ENCODE results near the gene PCIF1.

The PCIF1 gene

GRCh38 chr20:45911486-45912343, 22.8 kb upstream of the PCIF1 start, which contains the start of gene PLTP:
Gene PLTP (minus strand): TSS chr20:45912155. CDS start chr20:45911452, 703 bp downstream.
- Mint-ChIP-seq H3K4me3 (peak within 1 kb of the TSS; percentile 83), H3K27ac (peak within 1 kb of the TSS; percentile 81), H3K4me1 (peaks cover 22% of the 10 kb centered on the region), H3K9me3 (no peaks in the 10 kb centered on the region), H3K27me3 (peaks cover 7% of the 10 kb centered on the region), H3K36me3 (ENCODE audit: low read depth) (no peaks in the 10 kb centered on the region)
- peak; percentile 54 for DNase-seq
- no peak for ATAC-seq

- peaks cover 22% of the 10 kb centered on the region for H3K4me1 Mint-ChIP-seq
Measured at GRCh38 chr20:45912344-45912682, 22.2 kb upstream of the PCIF1 start.

GRCh38 chr20:45913116-45913515, 21.4 kb upstream of the PCIF1 start:
- peaks cover 22% of the 10 kb centered on the region for H3K4me1 Mint-ChIP-seq
- DNase-seq: no peak
- no peak for ATAC-seq
- H3K4me3 Mint-ChIP-seq: no peak overlapping the region
- H3K36me3 Mint-ChIP-seq (ENCODE audit: low read depth): no peaks in the 10 kb centered on the region
- H3K27me3 Mint-ChIP-seq: peaks cover 9% of the 10 kb centered on the region
- H3K9me3 Mint-ChIP-seq: no peaks in the 10 kb centered on the region
- no peak overlapping the region for H3K27ac Mint-ChIP-seq

More at GRCh38 chr20:45912344-45912682, 22.2 kb upstream of the PCIF1 start:
- Mint-ChIP-seq H3K27me3 (peaks cover 7% of the 10 kb centered on the region), H3K9me3 (no peaks in the 10 kb centered on the region), H3K36me3 (ENCODE audit: low read depth) (no peaks in the 10 kb centered on the region), H3K4me3 (peak overlapping the region; percentile 83), H3K27ac (peak overlapping the region; percentile 42)
- ATAC-seq (no peak), DNase-seq (no peak)

GRCh38 chr20:45917790-45918141, 16.7 kb upstream of the PCIF1 start:
- Mint-ChIP-seq H3K4me3 (no peak overlapping the region), H3K9me3 (no peaks in the 10 kb centered on the region), H3K36me3 (ENCODE audit: low read depth) (no peaks in the 10 kb centered on the region), H3K27ac (no peak overlapping the region), H3K27me3 (peaks cover 20% of the 10 kb centered on the region), H3K4me1 (peaks cover 9% of the 10 kb centered on the region)
- DNase-seq (no peak), ATAC-seq (no peak)

- no peaks in the 10 kb centered on the region for H3K9me3 Mint-ChIP-seq
- no peak overlapping the region for H3K27ac Mint-ChIP-seq
- H3K4me1 Mint-ChIP-seq: peaks cover 8% of the 10 kb centered on the region
- peaks cover 19% of the 10 kb centered on the region for H3K27me3 Mint-ChIP-seq
- H3K4me3 Mint-ChIP-seq: no peak overlapping the region
- H3K36me3 Mint-ChIP-seq (ENCODE audit: low read depth): no peaks in the 10 kb centered on the region
- ATAC-seq: no peak
- DNase-seq: no peak
Measured at GRCh38 chr20:45918182-45918737, 16.2 kb upstream of the PCIF1 start.

GRCh38 chr20:45918779-45919537, 15.5 kb upstream of the PCIF1 start:
- peaks cover 8% of the 10 kb centered on the region for H3K4me1 Mint-ChIP-seq
- no peak overlapping the region for H3K4me3 Mint-ChIP-seq
- no peaks in the 10 kb centered on the region for H3K36me3 Mint-ChIP-seq (ENCODE audit: low read depth)
- H3K27me3 Mint-ChIP-seq: peaks cover 19% of the 10 kb centered on the region
- H3K27ac Mint-ChIP-seq: no peak overlapping the region
- no peak for DNase-seq
- no peak for ATAC-seq
- no peaks in the 10 kb centered on the region for H3K9me3 Mint-ChIP-seq

GRCh38 chr20:45919542-45920399, 14.7 kb upstream of the PCIF1 start:
- H3K36me3 Mint-ChIP-seq (ENCODE audit: low read depth): no peaks in the 10 kb centered on the region
- ATAC-seq (no peak), DNase-seq (no peak)
- H3K4me1 Mint-ChIP-seq: peaks cover 10% of the 10 kb centered on the region
- H3K9me3 Mint-ChIP-seq: no peaks in the 10 kb centered on the region
- H3K27ac Mint-ChIP-seq: no peak overlapping the region
- peaks cover 16% of the 10 kb centered on the region for H3K27me3 Mint-ChIP-seq
- H3K4me3 Mint-ChIP-seq: no peak overlapping the region

GRCh38 chr20:45920462-45921336, 13.8 kb upstream of the PCIF1 start:
- Mint-ChIP-seq H3K4me3 (no peak overlapping the region), H3K9me3 (no peaks in the 10 kb centered on the region), H3K4me1 (peaks cover 10% of the 10 kb centered on the region), H3K27me3 (peaks cover 16% of the 10 kb centered on the region), H3K27ac (no peak overlapping the region), H3K36me3 (ENCODE audit: low read depth) (no peaks in the 10 kb centered on the region)
- no peak for DNase-seq
- ATAC-seq: no peak

GRCh38 chr20:45921337-45922189, 12.9 kb upstream of the PCIF1 start:
- Mint-ChIP-seq H3K4me3 (no peak overlapping the region), H3K27me3 (peaks cover 16% of the 10 kb centered on the region), H3K9me3 (no peaks in the 10 kb centered on the region), H3K27ac (no peak overlapping the region), H3K36me3 (ENCODE audit: low read depth) (no peaks in the 10 kb centered on the region), H3K4me1 (peaks cover 10% of the 10 kb centered on the region)
- ATAC-seq: peak; percentile 88
- no peak for DNase-seq

- DNase-seq: no peak
Measured at GRCh38 chr20:45924391-45925261, 9.9 kb upstream of the PCIF1 start.

GRCh38 chr20:45925821-45926506, 8.5 kb upstream of the PCIF1 start:
- H3K4me1 Mint-ChIP-seq: peaks cover 10% of the 10 kb centered on the region
- no peaks in the 10 kb centered on the region for H3K9me3 Mint-ChIP-seq
- H3K4me3 Mint-ChIP-seq: no peak overlapping the region
- H3K36me3 Mint-ChIP-seq (ENCODE audit: low read depth): no peaks in the 10 kb centered on the region
- ATAC-seq: no peak
- peaks cover 6% of the 10 kb centered on the region for H3K27me3 Mint-ChIP-seq
- DNase-seq: no peak
- H3K27ac Mint-ChIP-seq: no peak overlapping the region

More at GRCh38 chr20:45924391-45925261, 9.9 kb upstream of the PCIF1 start:
- ATAC-seq: no peak
- Mint-ChIP-seq H3K27ac (no peak overlapping the region), H3K36me3 (ENCODE audit: low read depth) (no peaks in the 10 kb centered on the region), H3K9me3 (no peaks in the 10 kb centered on the region), H3K27me3 (peaks cover 13% of the 10 kb centered on the region), H3K4me3 (no peak overlapping the region), H3K4me1 (peaks cover 10% of the 10 kb centered on the region)

GRCh38 chr20:45926731-45927070, 7.8 kb upstream of the PCIF1 start:
- no peak overlapping the region for H3K4me3 Mint-ChIP-seq
- no peak overlapping the region for H3K27ac Mint-ChIP-seq
- peaks cover 1% of the 10 kb centered on the region for H3K27me3 Mint-ChIP-seq
- no peaks in the 10 kb centered on the region for H3K36me3 Mint-ChIP-seq (ENCODE audit: low read depth)
- ATAC-seq (no peak), DNase-seq (no peak)
- H3K4me1 Mint-ChIP-seq: peaks cover 6% of the 10 kb centered on the region
- H3K9me3 Mint-ChIP-seq: no peaks in the 10 kb centered on the region

Measured in activated naive CD8-positive, alpha-beta T cell treated with anti-CD3 and anti-CD28 coated beads, Interleukin-2, amount 50 U/mL, for 24 hours (primary cell).